DND-41 (cell line): ENCODE measurements around the gene CFAP97.

Experiments used
- CTCF ChIP-seq: IDR thresholded peaks from 2 replicates; pipeline ENCODE4 v1.5.1; 2012; ENCODE audit warnings: borderline replicate concordance, low read length, moderate library complexity, mild to moderate bottlenecking; ENCODE audit not compliant: poor library complexity, severe bottlenecking; ENCODE audit errors: extremely low read depth
- EZH2 ChIP-seq: IDR thresholded peaks from 3 replicates; pipeline ENCODE4 v1.6.1; 2012; ENCODE audit warnings: borderline replicate concordance, low read depth, mild to moderate bottlenecking, moderate library complexity, low read length, inconsistent platforms; ENCODE audit not compliant: severe bottlenecking

GRCh38 chr4:185205697-185206342 lies 2.0 kb upstream of the CFAP97 start:
- no peak for TF ChIP-seq CTCF
- no peak for TF ChIP-seq EZH2
